H1 (cell line): Measurements from ENCODE around the gene PKD2. TPM values are rescaled to one million over a fixed set of nuclear protein-coding genes. Genes with fewer than 3 reads are reported as not detected.
A peak's percentile ranks its signal among the peaks of the same experiment; 100 is the strongest.

Experiments used
- CTCF ChIA-PET: fragments of 300-600 bp; sonication (Branson Sonifier 250); formaldehyde crosslinking; loops from one replicate; lab custom pipeline; 2021; ENCODE audit not compliant: partially characterized antibody; lab: Charles Lee
- POLR2A ChIA-PET: fragments of 300-600 bp; sonication (Branson Sonifier 250); formaldehyde crosslinking; loops from one replicate; lab custom pipeline; 2021; ENCODE audit warnings: inconsistent platforms; ENCODE audit not compliant: partially characterized antibody; lab: Charles Lee
- DNase-seq, 2 experiments: peaks; one replicate each; pipeline versions ENCODE4 v3.0.0 to v3.0.0-alpha.2; 2010 to 2022; ENCODE audit warnings: low spot score in 2 of 2, low read depth in 1 of 2, mixed read lengths in 1 of 2
- FAIRE-seq: peaks from 2 replicates; lab custom pipeline; 2011; peaks lifted over from hg19 to GRCh38; lab: Jason Lieb, UNC
- H2AFZ ChIP-seq: 2 replicates; pipeline ENCODE4 v1.8.1; 2012; ENCODE audit warnings: low read length, inconsistent platforms
- H2AK5ac ChIP-seq: 2 replicates; pipeline ENCODE4 v1.6.1; 2013; ENCODE audit warnings: low read depth, low read length
- H2BK120ac ChIP-seq: replicated peaks from 2 replicates; pipeline ENCODE3; 2013; ENCODE audit warnings: low read depth, low read length, inconsistent platforms
- H2BK12ac ChIP-seq: 2 replicates; pipeline ENCODE4 v1.6.1; 2013; ENCODE audit warnings: low read depth, low read length
- H2BK15ac ChIP-seq: 2 replicates; pipeline ENCODE4 v1.6.1; 2013; ENCODE audit warnings: low read length
- H2BK20ac ChIP-seq: 2 replicates; pipeline ENCODE4 v1.6.1; 2013; ENCODE audit warnings: low read length
- H2BK5ac ChIP-seq: 2 replicates; pipeline ENCODE4 v1.6.1; 2013; ENCODE audit warnings: low read depth, low read length
- H3K14ac ChIP-seq: 2 replicates; pipeline ENCODE4 v1.6.1; 2013; ENCODE audit warnings: inconsistent platforms; ENCODE audit not compliant: insufficient read length
- H3K18ac ChIP-seq: 2 replicates; pipeline ENCODE4 v1.6.1; 2013; ENCODE audit warnings: low read length; ENCODE audit errors: extremely low read depth
- H3K23ac ChIP-seq: 2 replicates; pipeline ENCODE4 v1.6.1; 2013; ENCODE audit warnings: inconsistent platforms; ENCODE audit not compliant: insufficient read length
- H3K23me2 ChIP-seq: 2 replicates; pipeline ENCODE4 v1.6.1; 2013; ENCODE audit warnings: low read depth, low read length
- H3K27ac ChIP-seq: 2 replicates; pipeline ENCODE4 v1.6.1; 2011; ENCODE audit warnings: low read depth, low read length, inconsistent platforms
- H3K27me3 ChIP-seq, 4 experiments: replicated peaks in 1 of 4; 1 replicate in 1 of 4; 2 replicates in 3 of 4; pipeline versions ENCODE4 v1.6.1 to v1.8.1; 2011 to 2013; ENCODE audit warnings: low read length in 3 of 4, mild to moderate bottlenecking in 3 of 4, inconsistent platforms in 2 of 4, mixed read lengths in 2 of 4, moderate library complexity in 1 of 4; ENCODE audit not compliant: control insufficient read depth in 3 of 4, insufficient read depth in 3 of 4; ENCODE audit errors: extremely low read depth in 1 of 4
- H3K36me3 ChIP-seq, 4 experiments: 2 replicates each; pipeline versions ENCODE4 v1.6.1 to v1.8.1; 2011 to 2013; ENCODE audit warnings: mild to moderate bottlenecking in 4 of 4, low read length in 3 of 4, moderate library complexity in 2 of 4, control low read depth in 1 of 4, inconsistent platforms in 1 of 4; ENCODE audit not compliant: insufficient read depth in 4 of 4, control insufficient read depth in 2 of 4
- H3K4ac ChIP-seq: replicated peaks from 2 replicates; pipeline ENCODE3; 2013; ENCODE audit warnings: low read length, low read depth, mixed read lengths, inconsistent platforms; ENCODE audit not compliant: insufficient read length
- H3K4me1 ChIP-seq, 4 experiments: replicated peaks in 1 of 4; 1 replicate in 1 of 4; 2 replicates in 3 of 4; pipeline versions ENCODE4 v1.6.1 to v1.8.1; 2011 to 2013; ENCODE audit warnings: low read length in 3 of 4, inconsistent platforms in 2 of 4, mixed read lengths in 1 of 4; ENCODE audit not compliant: insufficient read depth in 4 of 4, control insufficient read depth in 3 of 4
- H3K4me2 ChIP-seq, 2 experiments: 2 replicates each; pipeline versions ENCODE4 v1.6.1 to v1.8.1; 2011 to 2013; ENCODE audit warnings: low read depth in 2 of 2, low read length in 2 of 2, control low read depth in 1 of 2, inconsistent platforms in 1 of 2, mild to moderate bottlenecking in 1 of 2; ENCODE audit not compliant: insufficient read depth in 1 of 2
- H3K4me3 ChIP-seq, 4 experiments: fragments of 200-600, 300-600 bp in 1 of 4; sonication (generic), shearing (Covaris generic), sonication (Bioruptor Twin) in 1 of 4; 2 replicates each; pipeline versions ENCODE4 v1.5.1 to v1.8.1; 2011 to 2016; ENCODE audit warnings: low read length in 4 of 4, low read depth in 3 of 4, control low read depth in 2 of 4, inconsistent platforms in 2 of 4, mild to moderate bottlenecking in 2 of 4, mixed read lengths in 1 of 4, moderate library complexity in 1 of 4; ENCODE audit not compliant: insufficient read depth in 2 of 4; ENCODE audit errors: extremely low read depth in 1 of 4
- H3K56ac ChIP-seq: replicated peaks from 2 replicates; pipeline ENCODE3; 2013; ENCODE audit warnings: low read depth, mild to moderate bottlenecking, mixed read lengths, low read length, inconsistent platforms; ENCODE audit not compliant: insufficient read length
- H3K79me1 ChIP-seq: 2 replicates; pipeline ENCODE4 v1.6.1; 2013; ENCODE audit warnings: low read depth, low read length, control low read depth
- H3K79me2 ChIP-seq, 2 experiments: 2 replicates each; pipeline versions ENCODE4 v1.6.1 to v1.8.1; 2012 to 2013; ENCODE audit warnings: low read length in 2 of 2, mild to moderate bottlenecking in 2 of 2, inconsistent platforms in 1 of 2; ENCODE audit not compliant: insufficient read depth in 2 of 2, control insufficient read depth in 1 of 2
- H3K9ac ChIP-seq, 4 experiments: replicated peaks in 1 of 4; 1 replicate in 1 of 4; 2 replicates in 3 of 4; pipeline versions ENCODE4 v1.6.1 to v1.8.1; 2011 to 2013; ENCODE audit warnings: low read depth in 3 of 4, low read length in 3 of 4, control low read depth in 2 of 4, mild to moderate bottlenecking in 2 of 4, moderate library complexity in 2 of 4, inconsistent platforms in 1 of 4; ENCODE audit errors: extremely low read depth in 1 of 4
- H3K9me3 ChIP-seq, 2 experiments: 2 replicates each; pipeline versions ENCODE4 v1.6.1 to v1.8.1; 2012 to 2013; ENCODE audit warnings: mild to moderate bottlenecking in 2 of 2, moderate library complexity in 2 of 2, control low read depth in 1 of 2, inconsistent platforms in 1 of 2, low read depth in 1 of 2, low read length in 1 of 2, mixed read lengths in 1 of 2; ENCODE audit not compliant: insufficient read depth in 2 of 2
- H4K20me1 ChIP-seq, 2 experiments: replicated peaks in 1 of 2; 2 replicates each; pipeline versions ENCODE3 to v1.8.1; 2011 to 2013; ENCODE audit warnings: inconsistent platforms in 2 of 2, low read length in 2 of 2, mild to moderate bottlenecking in 1 of 2; ENCODE audit not compliant: insufficient read depth in 2 of 2, control insufficient read depth in 1 of 2
- H4K5ac ChIP-seq: 2 replicates; pipeline ENCODE4 v1.6.1; 2013; ENCODE audit warnings: low read length, low read depth, mixed read lengths, inconsistent platforms; ENCODE audit not compliant: insufficient read length
- H4K8ac ChIP-seq: 2 replicates; pipeline ENCODE4 v1.8.0; 2013; ENCODE audit warnings: mild to moderate bottlenecking, moderate library complexity, low read length, inconsistent platforms; ENCODE audit not compliant: insufficient read depth; ENCODE audit errors: extremely low read depth
- H4K91ac ChIP-seq: replicated peaks from 2 replicates; pipeline ENCODE3; 2013; ENCODE audit warnings: low read length, mixed read lengths, inconsistent platforms; ENCODE audit not compliant: insufficient read length
- ATF3 ChIP-seq: IDR thresholded peaks from 2 replicates; pipeline ENCODE4 v1.6.1; 2011; ENCODE audit warnings: low read depth, mild to moderate bottlenecking, low read length; ENCODE audit not compliant: insufficient read depth
- CTBP2 ChIP-seq: IDR thresholded peaks from 2 replicates; pipeline ENCODE4 v1.7.0; 2011; ENCODE audit warnings: borderline replicate concordance, mild to moderate bottlenecking, moderate library complexity, mixed read lengths, low read length; ENCODE audit not compliant: insufficient read depth, insufficient read length
- SIN3A ChIP-seq, 2 experiments: IDR thresholded peaks in 1 of 2; conservative IDR thresholded peaks in 1 of 2; 2 replicates each; pipeline ENCODE4 v1.6.1; 2011 to 2012; ENCODE audit warnings: low read length in 2 of 2, improper control_type of control experiment in 1 of 2, low read depth in 1 of 2, mild to moderate bottlenecking in 1 of 2
- SIRT6 ChIP-seq: IDR thresholded peaks from one replicate; pipeline ENCODE4 v1.7.1; 2012; ENCODE audit warnings: low read length, inconsistent platforms
- TAF1 ChIP-seq: IDR thresholded peaks from 2 replicates; pipeline ENCODE4 v1.6.1; 2011; ENCODE audit warnings: mild to moderate bottlenecking, low read depth, low read length
- YY1 ChIP-seq: IDR thresholded peaks from 2 replicates; pipeline ENCODE4 v1.6.1; 2011; ENCODE audit warnings: low read depth, mild to moderate bottlenecking, low read length
- WGBS, 2 experiments: shearing (Covaris generic) in 1 of 2; methylation state at CpG; one replicate each; pipeline versions ENCODE4 v1.1.6 to v1.1.7; 2013 to 2015; ENCODE audit warnings: low lambda C conversion rate in 2 of 2, mixed read lengths in 2 of 2, inconsistent platforms in 1 of 2, low coverage in 1 of 2, missing lambda C conversion rate in 1 of 2; ENCODE audit not compliant: insufficient replicate concordance in 2 of 2, insufficient coverage in 1 of 2, insufficient read length in 1 of 2; ENCODE audit errors: extremely low coverage in 1 of 2, missing lambda C conversion rate in 1 of 2; 5-methylcytosine and 5-hydroxymethylcytosine counted together
- polyA plus RNA-seq, 7 experiments: library from polyadenylated mRNA; depleted of rRNA in 3 of 7; stranded (reverse) in 5 of 7; unstranded in 2 of 7; fragments of >200 nt in 5 of 7; fragments of 200-250 nt in 2 of 7; gene quantifications; 1 replicate in 5 of 7; 2 replicates in 1 of 7; 4 replicates in 1 of 7; pipeline versions ENCODE4 v1.2.1 to v1.2.3, GENCODE V29; 2011 to 2013; ENCODE audit warnings: missing spikeins in 2 of 7, mixed read lengths in 2 of 7
- total RNA-seq: library from RNA; stranded (reverse); fragmentation: NEBNext Ultra II Directional; extraction: Animal tissue kit (Norgen Biotek cat#: 25700); gene quantifications from 2 replicates; pipeline ENCODE4 v1.2.1, GENCODE V29; 2021
- TF ChIP-seq, protein P1 (sequence below), 3 experiments: IDR thresholded peaks; 1 replicate in 2 of 3; 2 replicates in 1 of 3; pipeline versions ENCODE4 v1.5.1 to v1.6.1; 2011; ENCODE audit warnings: low read length in 3 of 3, mild to moderate bottlenecking in 3 of 3, inconsistent platforms in 2 of 3, low read depth in 1 of 3, moderate library complexity in 1 of 3; ENCODE audit not compliant: insufficient read depth in 1 of 3; ENCODE audit errors: control extremely low read depth in 1 of 3

Gene PKD2
- total and polyA plus RNA-seq, 2 of the 8 experiments (the other 6 are each of a cell fraction or from before 2014, with no cell fraction given) = 16.0 to 32.0 TPM

- H3K18ac ChIP-seq = no peak overlapping the region
- no peak overlapping the region for H2BK120ac ChIP-seq
- no peak overlapping the region for H3K4me3 ChIP-seq
- H3K4ac ChIP-seq = no peak overlapping the region
- no peak overlapping the region for H3K27ac ChIP-seq
- FAIRE-seq (peak; percentile 98), DNase-seq (peak in 1 of 2 experiments; percentile 74)
- no peaks in the 10 kb centered on the region for H3K27me3 ChIP-seq
- no peak overlapping the region for H2AK5ac ChIP-seq
- no peak overlapping the region for H4K91ac ChIP-seq
- WGBS, 2 experiments = 7% methylated on average over 1 of the region's 1 CpG; no CpG with 5 or more reads in 1 of the 2 experiments
- no peak overlapping the region for H2BK12ac ChIP-seq
- no peak overlapping the region for H3K9ac ChIP-seq
- no peak overlapping the region for H2BK5ac ChIP-seq
- H2BK20ac ChIP-seq = no peak overlapping the region
- no peaks in the 10 kb centered on the region for H3K79me1 ChIP-seq
- H4K8ac ChIP-seq = peak overlapping the region; percentile 22; the same call in 1 of the 2 replicates
- H2BK15ac ChIP-seq = peak overlapping the region; percentile 61; the same call in 1 of the 2 replicates
- H2AFZ ChIP-seq = peak overlapping the region; percentile 48; the same call in 1 of the 2 replicates
- no peak overlapping the region for H3K23ac ChIP-seq
- no peaks in the 10 kb centered on the region for H3K36me3 ChIP-seq
- no peaks in the 10 kb centered on the region for H3K9me3 ChIP-seq
- H3K56ac ChIP-seq = no peak overlapping the region
- H4K5ac ChIP-seq = no peak overlapping the region
- peaks cover 0 to 5% (median under 1%) of the 10 kb centered on the region in 4 experiments; a peak in 3 of 7 replicates for H3K4me1 ChIP-seq
- H3K23me2 ChIP-seq = no peaks in the 10 kb centered on the region
- no peaks in the 10 kb centered on the region for H4K20me1 ChIP-seq
- no peak overlapping the region for H3K14ac ChIP-seq
- H3K4me2 ChIP-seq = peak overlapping the region in 1 of 2 experiments; percentile 1; a peak in 1 of 4 replicates
- ChIA-PET POLR2A (interaction anchor here (1.0 to 1.8 kb wide), 6 partner anchors 12 to 84 kb away, joined by 3 to 6 read pairs (median 4); no protein-coding TSS in a partner anchor), CTCF (interaction anchor here (0.7 to 3.7 kb wide), 28 partner anchors 9 to 227 kb away, joined by 3 to 22 read pairs (median 4); partner anchors contain the start of gene SPP1)
- no peaks in the 10 kb centered on the region for H3K79me2 ChIP-seq
- TF ChIP-seq YY1 (0 out of 2 replicates have a peak, but pooled peaks have one; percentile 49), SIRT6 (no peak), TAF1 (no peak), CTBP2 (peak; percentile 70), SIN3A (conservative IDR thresholded peaks at IDR 0.05 in 1 of 2, IDR thresholded peaks at IDR 0.05 in 1 of 2; ENCODE audit: low read depth in 1 of 2, low read length in 2 of 2) (0 out of 4 replicates have a peak, but pooled peaks of 1 of the 2 experiments have one; percentile 27), ATF3 (no peak)
- TF ChIP-seq, protein P1, sequence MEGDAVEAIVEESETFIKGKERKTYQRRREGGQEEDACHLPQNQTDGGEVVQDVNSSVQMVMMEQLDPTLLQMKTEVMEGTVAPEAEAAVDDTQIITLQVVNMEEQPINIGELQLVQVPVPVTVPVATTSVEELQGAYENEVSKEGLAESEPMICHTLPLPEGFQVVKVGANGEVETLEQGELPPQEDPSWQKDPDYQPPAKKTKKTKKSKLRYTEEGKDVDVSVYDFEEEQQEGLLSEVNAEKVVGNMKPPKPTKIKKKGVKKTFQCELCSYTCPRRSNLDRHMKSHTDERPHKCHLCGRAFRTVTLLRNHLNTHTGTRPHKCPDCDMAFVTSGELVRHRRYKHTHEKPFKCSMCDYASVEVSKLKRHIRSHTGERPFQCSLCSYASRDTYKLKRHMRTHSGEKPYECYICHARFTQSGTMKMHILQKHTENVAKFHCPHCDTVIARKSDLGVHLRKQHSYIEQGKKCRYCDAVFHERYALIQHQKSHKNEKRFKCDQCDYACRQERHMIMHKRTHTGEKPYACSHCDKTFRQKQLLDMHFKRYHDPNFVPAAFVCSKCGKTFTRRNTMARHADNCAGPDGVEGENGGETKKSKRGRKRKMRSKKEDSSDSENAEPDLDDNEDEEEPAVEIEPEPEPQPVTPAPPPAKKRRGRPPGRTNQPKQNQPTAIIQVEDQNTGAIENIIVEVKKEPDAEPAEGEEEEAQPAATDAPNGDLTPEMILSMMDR (IDR thresholded peaks at IDR 0.05; ENCODE audit: control extremely low read depth in 1 of 3, insufficient read depth in 1 of 3, low read depth in 1 of 3, low read length in 3 of 3) = peak; percentile 84 to 97 (median 93)
Observed at GRCh38 chr4:87985097-87985886, 22.1 kb upstream of the PKD2 start.
